Vagina (tissue), 2 donors: Measurements from ENCODE around the gene SPATA9.

Experiments
- POLR2A ChIP-seq, 2 donors: fragments of 450-650 bp; IDR thresholded peaks; one replicate each; pipeline ENCODE4 v1.6.1; 2017; ENCODE audit warnings: antibody characterized with exemption in 2 of 2, mild to moderate bottlenecking in 2 of 2, moderate library complexity in 2 of 2
- TF ChIP-seq, protein P1 (sequence below), 3 experiments: fragments of 450-650 bp in 2 of 3; fragments of 200-600 bp in 1 of 3; sonication (generic) in 1 of 3; IDR thresholded peaks; one replicate each; pipeline ENCODE4 v1.5.1; 2017 to 2019; ENCODE audit warnings: antibody characterized with exemption in 3 of 3, mild to moderate bottlenecking in 2 of 3, moderate library complexity in 2 of 3

DNA sequence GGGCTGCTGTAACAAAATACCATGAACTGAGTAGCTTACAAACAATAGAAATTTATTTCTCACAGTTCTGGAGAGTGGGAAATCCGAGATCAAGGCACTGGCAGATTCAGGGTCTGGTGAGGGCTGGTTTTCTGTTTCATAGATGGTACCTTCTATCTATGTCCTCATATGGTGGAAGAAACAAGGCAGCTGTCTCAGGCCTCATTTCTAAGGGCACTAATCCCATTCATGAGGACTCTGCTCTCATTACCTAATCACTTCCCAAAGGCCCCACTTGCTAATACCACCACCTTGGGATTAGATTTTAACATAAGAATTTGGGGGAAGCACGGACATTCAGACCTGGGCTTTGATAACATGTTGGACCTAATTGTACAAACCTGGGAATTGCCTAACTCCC is 22.7 kb downstream of the SPATA9 start:
- TF ChIP-seq, protein P1, sequence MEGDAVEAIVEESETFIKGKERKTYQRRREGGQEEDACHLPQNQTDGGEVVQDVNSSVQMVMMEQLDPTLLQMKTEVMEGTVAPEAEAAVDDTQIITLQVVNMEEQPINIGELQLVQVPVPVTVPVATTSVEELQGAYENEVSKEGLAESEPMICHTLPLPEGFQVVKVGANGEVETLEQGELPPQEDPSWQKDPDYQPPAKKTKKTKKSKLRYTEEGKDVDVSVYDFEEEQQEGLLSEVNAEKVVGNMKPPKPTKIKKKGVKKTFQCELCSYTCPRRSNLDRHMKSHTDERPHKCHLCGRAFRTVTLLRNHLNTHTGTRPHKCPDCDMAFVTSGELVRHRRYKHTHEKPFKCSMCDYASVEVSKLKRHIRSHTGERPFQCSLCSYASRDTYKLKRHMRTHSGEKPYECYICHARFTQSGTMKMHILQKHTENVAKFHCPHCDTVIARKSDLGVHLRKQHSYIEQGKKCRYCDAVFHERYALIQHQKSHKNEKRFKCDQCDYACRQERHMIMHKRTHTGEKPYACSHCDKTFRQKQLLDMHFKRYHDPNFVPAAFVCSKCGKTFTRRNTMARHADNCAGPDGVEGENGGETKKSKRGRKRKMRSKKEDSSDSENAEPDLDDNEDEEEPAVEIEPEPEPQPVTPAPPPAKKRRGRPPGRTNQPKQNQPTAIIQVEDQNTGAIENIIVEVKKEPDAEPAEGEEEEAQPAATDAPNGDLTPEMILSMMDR (IDR thresholded peaks at IDR 0.05), result no peak
- no peak for TF ChIP-seq POLR2A (IDR thresholded peaks at IDR 0.05)
